Suppressor macrophage treated with lipopolysaccharide for 4 hours (primary cell): ENCODE data around the gene SUPT3H.
"Not testable (repeated sequence)": the region's sequence is repeated elsewhere in the genome, so short reads cannot be mapped to it uniquely, and the experiment has no call there.

ENCODE experiments used
- DNase-seq: peaks from one replicate; pipeline ENCODE4 v3.0.0-alpha.2; 2020

The SUPT3H gene

GRCh38 chr6:45104429-45104828, 273.3 kb downstream of the SUPT3H start:
- no peak for DNase-seq

- DNase-seq, result no peak
Observed at GRCh38 chr6:45098256-45098655, 279.5 kb downstream of the SUPT3H start.

- no peak for DNase-seq
Observed at GRCh38 chr6:45094831-45095230, 282.9 kb downstream of the SUPT3H start.

- DNase-seq, result no peak
Observed at GRCh38 chr6:45092135-45092534, 285.6 kb downstream of the SUPT3H start.

GRCh38 chr6:45086360-45087084, 291.2 kb downstream of the SUPT3H start:
- DNase-seq, result no peak

- no peak for DNase-seq
Observed at GRCh38 chr6:45084257-45084656, 293.5 kb downstream of the SUPT3H start.

- no peak for DNase-seq
Observed at GRCh38 chr6:45082091-45082490, 295.6 kb downstream of the SUPT3H start.

GRCh38 chr6:45081634-45082033, 296.1 kb downstream of the SUPT3H start:
- DNase-seq, result no peak

GRCh38 chr6:45078432-45078831, 299.3 kb downstream of the SUPT3H start:
- no peak for DNase-seq

GRCh38 chr6:45076217-45076930, 301.4 kb downstream of the SUPT3H start:
- DNase-seq, result no peak

GRCh38 chr6:45075246-45075645, 302.5 kb downstream of the SUPT3H start:
- DNase-seq, result peak; percentile 17

- DNase-seq, result peak; percentile 36
Observed at GRCh38 chr6:45074439-45074838, 303.3 kb downstream of the SUPT3H start.

GRCh38 chr6:45073771-45074170, 304.0 kb downstream of the SUPT3H start:
- DNase-seq, result no peak

- no peak for DNase-seq
Observed at GRCh38 chr6:45072673-45073072, 305.1 kb downstream of the SUPT3H start.

GRCh38 chr6:45072016-45072415, 305.7 kb downstream of the SUPT3H start:
- DNase-seq, result peak; percentile 26

GRCh38 chr6:45069091-45069490, 308.6 kb downstream of the SUPT3H start:
- no peak for DNase-seq

- DNase-seq, result not testable (repeated sequence)
Observed at GRCh38 chr6:45067446-45067845, 310.3 kb downstream of the SUPT3H start.

- not testable (repeated sequence) for DNase-seq
Observed at GRCh38 chr6:45062659-45063058, 315.1 kb downstream of the SUPT3H start.

- DNase-seq, result no peak
Observed at GRCh38 chr6:45057711-45058110, 320.0 kb downstream of the SUPT3H start.

GRCh38 chr6:45054610-45055009, 323.1 kb downstream of the SUPT3H start:
- peak; percentile 14 for DNase-seq

GRCh38 chr6:45052325-45052724, 325.4 kb downstream of the SUPT3H start:
- no peak for DNase-seq

- peak; percentile 71 for DNase-seq
Observed at GRCh38 chr6:45049188-45049843, 328.4 kb downstream of the SUPT3H start.

- DNase-seq, result no peak
Observed at GRCh38 chr6:45047573-45047972, 330.2 kb downstream of the SUPT3H start.

GRCh38 chr6:45045253-45045601, 332.5 kb downstream of the SUPT3H start:
- DNase-seq, result no peak
